MCF 10A (cell line): ENCODE results near the gene AFAP1L1. TPM values are rescaled to one million over a fixed set of nuclear protein-coding genes. Genes with fewer than 3 reads are reported as not detected.
A peak's percentile ranks its signal among the peaks of the same experiment; 100 is the strongest.

ENCODE experiments used
- BruUV-seq: library from RNA; stranded (reverse); fragments of 400-500 nt; replicated peaks from 2 replicates; lab custom pipeline; 2021; lab: Mats Ljungman, UMichigan
- CTCF ChIA-PET: fragments of 300-600 bp; sonication (Branson Sonifier 250); formaldehyde crosslinking; extraction: SDS; loops from one replicate; lab custom pipeline; 2021; ENCODE audit warnings: antibody characterized with exemption, inconsistent platforms; lab: Yijun Ruan, JAX
- POLR2A ChIA-PET: fragments of 300-600, 350-650 bp; sonication (Branson Sonifier 250); formaldehyde crosslinking; extraction: SDS; loops from one replicate; lab custom pipeline; 2020; ENCODE audit warnings: antibody characterized with exemption, inconsistent platforms; lab: Yijun Ruan, JAX
- DNase-seq: peaks from one replicate; pipeline ENCODE4 v3.0.0-alpha.2; 2018; ENCODE audit not compliant: unreplicated experiment
- H3K27ac Mint-ChIP-seq: one replicate; pipeline ENCODE4 v1.8.0; 2022; ENCODE audit warnings: mild to moderate bottlenecking, low read depth, mixed read lengths; ENCODE audit not compliant: unreplicated experiment
- H3K27me3 Mint-ChIP-seq: one replicate; pipeline ENCODE4 v1.8.0; 2022; ENCODE audit warnings: mixed read lengths; ENCODE audit not compliant: insufficient read depth, unreplicated experiment
- H3K36me3 Mint-ChIP-seq: one replicate; pipeline ENCODE4 v1.8.0; 2022; ENCODE audit warnings: mild to moderate bottlenecking, moderate library complexity, mixed read lengths; ENCODE audit not compliant: insufficient read depth, unreplicated experiment
- H3K4me1 Mint-ChIP-seq: one replicate; pipeline ENCODE4 v1.8.0; 2022; ENCODE audit warnings: mixed read lengths; ENCODE audit not compliant: insufficient read depth, unreplicated experiment
- H3K4me3 Mint-ChIP-seq: one replicate; pipeline ENCODE4 v1.8.0; 2022; ENCODE audit warnings: mild to moderate bottlenecking, moderate library complexity, mixed read lengths; ENCODE audit not compliant: unreplicated experiment
- H3K9me3 Mint-ChIP-seq: one replicate; pipeline ENCODE4 v1.8.0; 2022; ENCODE audit warnings: mixed read lengths; ENCODE audit not compliant: unreplicated experiment
- intact Hi-C: fragments of 100-400 bp; cut with micrococcal nuclease; formaldehyde crosslinking; loops from 2 replicates; pipeline ENCODE4 v1.14.1; 2022
- total RNA-seq: library from RNA; stranded (reverse); gene quantifications from 2 replicates; pipeline ENCODE4 v1.2.3, GENCODE V29; 2022
- TF ChIP-seq, protein P1 (sequence below): fragments of 200-600 bp; IDR thresholded peaks from one replicate; pipeline ENCODE4 v1.8.0; 2022; ENCODE audit warnings: antibody characterized with exemption, mild to moderate bottlenecking; ENCODE audit not compliant: unreplicated experiment

AFAP1L1 gene
- total RNA-seq, 1 experiment from 2014 or later = 4.8 TPM

DNA sequence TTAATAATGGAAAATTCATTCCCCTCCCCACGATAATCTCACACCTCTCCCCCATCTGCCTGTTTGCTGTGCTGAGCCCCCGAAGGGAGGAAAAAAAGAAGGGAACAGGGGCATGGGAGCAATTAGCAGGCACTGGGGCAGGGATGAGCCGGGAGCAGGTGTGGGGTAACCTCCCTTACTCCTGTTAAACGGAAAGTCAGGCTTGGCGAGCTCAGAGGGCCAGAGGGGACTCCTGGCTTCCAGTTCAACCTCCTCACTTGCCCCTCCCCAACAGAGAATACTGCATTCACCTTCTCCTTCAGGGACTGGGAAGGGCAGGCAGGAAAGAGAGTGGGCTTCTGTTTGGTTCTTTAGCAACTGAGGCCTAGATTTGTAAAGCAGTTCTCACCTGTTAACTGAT lies 1.6 kb downstream of the AFAP1L1 start:
- Mint-ChIP-seq H3K27ac (no peak overlapping the region), H3K36me3 (no peaks in the 10 kb centered on the region), H3K4me1 (peaks cover 14% of the 10 kb centered on the region), H3K4me3 (peak overlapping the region; percentile 78), H3K9me3 (peaks cover 7% of the 10 kb centered on the region), H3K27me3 (no peaks in the 10 kb centered on the region)
- TF ChIP-seq, protein P1, sequence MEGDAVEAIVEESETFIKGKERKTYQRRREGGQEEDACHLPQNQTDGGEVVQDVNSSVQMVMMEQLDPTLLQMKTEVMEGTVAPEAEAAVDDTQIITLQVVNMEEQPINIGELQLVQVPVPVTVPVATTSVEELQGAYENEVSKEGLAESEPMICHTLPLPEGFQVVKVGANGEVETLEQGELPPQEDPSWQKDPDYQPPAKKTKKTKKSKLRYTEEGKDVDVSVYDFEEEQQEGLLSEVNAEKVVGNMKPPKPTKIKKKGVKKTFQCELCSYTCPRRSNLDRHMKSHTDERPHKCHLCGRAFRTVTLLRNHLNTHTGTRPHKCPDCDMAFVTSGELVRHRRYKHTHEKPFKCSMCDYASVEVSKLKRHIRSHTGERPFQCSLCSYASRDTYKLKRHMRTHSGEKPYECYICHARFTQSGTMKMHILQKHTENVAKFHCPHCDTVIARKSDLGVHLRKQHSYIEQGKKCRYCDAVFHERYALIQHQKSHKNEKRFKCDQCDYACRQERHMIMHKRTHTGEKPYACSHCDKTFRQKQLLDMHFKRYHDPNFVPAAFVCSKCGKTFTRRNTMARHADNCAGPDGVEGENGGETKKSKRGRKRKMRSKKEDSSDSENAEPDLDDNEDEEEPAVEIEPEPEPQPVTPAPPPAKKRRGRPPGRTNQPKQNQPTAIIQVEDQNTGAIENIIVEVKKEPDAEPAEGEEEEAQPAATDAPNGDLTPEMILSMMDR = no peak
- no peak for DNase-seq
- POLR2A ChIA-PET = interaction anchor here (2.5 kb wide), 2 partner anchors 10 to 72 kb away, joined by 9 to 10 read pairs; partner anchors contain the start of gene GRPEL2
- BruUV-seq = no TSS peak
- intact Hi-C loops = loop anchor here (5.0 kb wide), 1 partner anchor 84 kb away; the partner anchor contains the start of gene PCYOX1L
- CTCF ChIA-PET = interaction anchor here (0.6 to 2.3 kb wide), 3 partner anchors 8 to 52 kb away, joined by 3 to 9 read pairs (median 3); no protein-coding TSS in a partner anchor

DNA sequence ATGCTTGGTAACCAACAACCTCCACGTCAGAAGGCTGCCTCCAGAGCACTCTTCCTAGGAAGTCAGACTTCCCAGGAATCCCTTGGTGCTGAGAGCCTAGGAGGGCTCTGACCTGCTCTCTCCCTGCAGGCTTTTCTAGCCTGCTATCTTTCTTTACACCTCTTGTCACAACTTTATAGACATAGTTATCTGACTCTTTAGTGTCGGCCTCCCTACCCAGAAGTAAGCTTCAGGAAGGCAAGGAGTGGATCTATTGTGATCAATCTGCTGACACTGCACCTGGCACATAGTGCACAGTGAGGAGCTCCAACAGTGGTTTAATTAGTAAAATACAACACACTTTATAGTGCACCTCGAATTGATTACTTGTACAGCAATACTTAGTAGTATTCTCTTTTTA lies 2.3 kb downstream of the AFAP1L1 start:
- TF ChIP-seq, protein P1 = no peak
- Mint-ChIP-seq H3K9me3 (no peaks in the 10 kb centered on the region), H3K27me3 (no peaks in the 10 kb centered on the region), H3K4me1 (peaks cover 14% of the 10 kb centered on the region), H3K4me3 (no peak overlapping the region), H3K27ac (no peak overlapping the region), H3K36me3 (no peaks in the 10 kb centered on the region)
- DNase-seq = no peak
- intact Hi-C loops = loop anchor here (5.0 kb wide), 1 partner anchor 83 kb away; the partner anchor contains the start of gene PCYOX1L
- ChIA-PET CTCF (interaction anchor here (0.6 to 2.3 kb wide), 5 partner anchors 9 to 365 kb away, joined by 3 to 9 read pairs (median 3); no protein-coding TSS in a partner anchor), POLR2A (interaction anchor here (2.5 kb wide), 2 partner anchors 10 to 71 kb away, joined by 9 to 10 read pairs; partner anchors contain the start of gene GRPEL2)
- BruUV-seq = no TSS peak

DNA sequence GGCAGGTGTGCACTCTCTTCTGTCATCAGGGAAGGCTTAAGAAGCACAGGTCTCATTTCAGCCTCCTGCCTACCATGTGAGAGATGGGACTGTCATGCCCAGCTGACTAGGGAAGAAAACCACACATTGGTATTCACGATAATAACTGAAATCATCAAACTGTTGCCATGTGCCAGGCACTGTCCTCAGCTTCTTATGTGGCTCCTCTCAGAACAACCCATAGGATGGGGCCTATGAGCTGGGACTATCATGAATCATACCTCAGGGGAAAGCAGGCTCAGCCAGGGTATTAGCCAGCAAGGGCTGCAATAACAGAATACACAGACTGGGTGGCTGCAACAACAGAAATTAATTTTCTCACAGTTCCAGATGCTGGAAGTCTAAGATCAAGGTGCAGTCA lies 3.3 kb downstream of the AFAP1L1 start:
- intact Hi-C loops = loop anchor here (5.0 kb wide), 1 partner anchor 82 kb away; the partner anchor contains the start of gene PCYOX1L
- no peaks in the 10 kb centered on the region for H3K9me3 Mint-ChIP-seq
- peaks cover 14% of the 10 kb centered on the region for H3K4me1 Mint-ChIP-seq
- BruUV-seq = no TSS peak
- no peak overlapping the region for H3K4me3 Mint-ChIP-seq
- TF ChIP-seq, protein P1 = no peak
- POLR2A ChIA-PET = no interaction called here
- CTCF ChIA-PET = interaction anchor here (0.7 to 2.3 kb wide), 4 partner anchors 10 to 217 kb away, joined by 3 to 9 read pairs (median 4); partner anchors contain the start of gene ABLIM3
- H3K27me3 Mint-ChIP-seq = no peaks in the 10 kb centered on the region
- no peak overlapping the region for H3K27ac Mint-ChIP-seq
- H3K36me3 Mint-ChIP-seq = no peaks in the 10 kb centered on the region
- no peak for DNase-seq

DNA sequence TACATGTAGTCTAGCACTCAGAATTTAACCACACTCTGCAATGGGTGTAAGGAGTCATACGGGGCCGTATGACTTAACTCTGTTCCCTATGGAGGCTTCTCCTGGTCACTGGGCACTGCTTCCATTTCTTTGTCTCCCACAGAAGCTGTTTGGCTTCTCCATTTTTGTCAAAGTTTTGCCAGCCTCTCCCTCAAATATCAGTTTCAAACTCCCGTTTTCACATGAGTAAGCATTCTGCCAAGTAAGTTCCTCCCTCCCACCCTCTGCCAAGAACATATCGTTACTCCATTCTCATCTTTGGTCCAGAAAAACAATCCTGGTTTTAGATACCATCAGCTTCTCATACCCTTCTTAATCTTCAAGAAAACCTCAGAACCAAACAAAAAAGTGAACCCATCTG lies 6.1 kb downstream of the AFAP1L1 start:
- BruUV-seq = no TSS peak

More for the DNA sequence above, 6.1 kb downstream of the AFAP1L1 start:
- H3K4me3 Mint-ChIP-seq = no peak overlapping the region
- CTCF ChIA-PET = interaction anchor here (0.7 to 2.0 kb wide), 2 partner anchors 89 to 161 kb away, joined by 4 to 7 read pairs; no protein-coding TSS in a partner anchor
- no peaks in the 10 kb centered on the region for H3K36me3 Mint-ChIP-seq
- POLR2A ChIA-PET = interaction anchor here (0.8 kb wide), 1 partner anchor 151 kb away, joined by 3 read pairs; no protein-coding TSS in a partner anchor
- H3K27ac Mint-ChIP-seq = no peak overlapping the region
- H3K4me1 Mint-ChIP-seq = no peaks in the 10 kb centered on the region
- intact Hi-C loops = no loop called here
- TF ChIP-seq, protein P1 = no peak
- DNase-seq = no peak
- no peaks in the 10 kb centered on the region for H3K9me3 Mint-ChIP-seq
- H3K27me3 Mint-ChIP-seq = no peaks in the 10 kb centered on the region
